ENCODE measurements around the gene PTGES3L.

PTGES3L gene

DNA sequence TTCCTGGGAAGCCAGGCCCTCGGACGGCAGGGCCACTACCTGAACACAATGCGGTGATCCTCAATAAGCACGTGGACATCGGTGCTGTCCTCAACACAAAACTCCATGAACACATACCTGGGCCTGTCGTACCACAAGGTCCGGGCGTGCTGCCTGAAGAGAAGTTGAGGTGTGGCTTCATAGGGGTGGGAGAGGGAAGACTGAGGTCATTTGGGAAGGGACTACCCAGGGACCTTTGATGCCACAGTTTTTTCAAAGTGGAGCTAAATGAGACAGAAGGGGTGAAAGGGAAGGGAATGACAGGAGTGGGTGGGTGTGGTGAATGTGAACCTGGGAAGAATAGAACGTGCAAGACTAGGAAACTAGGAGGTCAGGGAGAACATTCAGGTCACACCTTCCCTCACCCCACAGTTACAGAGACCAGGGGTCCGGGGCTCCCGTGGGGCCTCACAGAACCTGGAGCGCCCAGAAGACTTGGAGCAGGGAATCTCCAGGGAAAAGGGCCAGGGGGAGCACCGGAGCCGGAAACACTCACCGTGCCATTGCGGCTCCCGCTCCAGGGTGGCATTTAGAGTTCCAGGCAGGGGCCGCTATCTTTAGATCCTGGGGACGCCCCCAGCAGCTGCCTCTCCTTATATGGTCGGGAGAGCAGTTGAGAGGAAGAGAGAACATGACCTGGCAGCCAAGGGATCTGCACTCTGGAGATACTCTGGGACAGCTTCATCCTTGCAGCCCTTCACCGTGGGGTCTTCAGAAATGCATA lies at the start of gene PTGES3L:
Gene PTGES3L, minus strand, starts transcription at position 570 of the 763 bp plus-strand sequence. Its CDS starts 27 bp downstream, at position 543.
- Mint-ChIP-seq H3K4me3 (peak within 1 kb of the TSS; percentile 95), H3K27me3 (ENCODE audit: low read depth) (no peaks in the 10 kb centered on the region), H3K4me1 (ENCODE audit: low read depth) (peaks cover 28% of the 10 kb centered on the region), H3K9me3 (no peaks in the 10 kb centered on the region), H3K27ac (peak within 1 kb of the TSS; percentile 96), H3K36me3 (ENCODE audit: low read depth) (peaks cover 13% of the 10 kb centered on the region)
- peak; percentile 27 for DNase-seq (ENCODE audit: low spot score)

DNA sequence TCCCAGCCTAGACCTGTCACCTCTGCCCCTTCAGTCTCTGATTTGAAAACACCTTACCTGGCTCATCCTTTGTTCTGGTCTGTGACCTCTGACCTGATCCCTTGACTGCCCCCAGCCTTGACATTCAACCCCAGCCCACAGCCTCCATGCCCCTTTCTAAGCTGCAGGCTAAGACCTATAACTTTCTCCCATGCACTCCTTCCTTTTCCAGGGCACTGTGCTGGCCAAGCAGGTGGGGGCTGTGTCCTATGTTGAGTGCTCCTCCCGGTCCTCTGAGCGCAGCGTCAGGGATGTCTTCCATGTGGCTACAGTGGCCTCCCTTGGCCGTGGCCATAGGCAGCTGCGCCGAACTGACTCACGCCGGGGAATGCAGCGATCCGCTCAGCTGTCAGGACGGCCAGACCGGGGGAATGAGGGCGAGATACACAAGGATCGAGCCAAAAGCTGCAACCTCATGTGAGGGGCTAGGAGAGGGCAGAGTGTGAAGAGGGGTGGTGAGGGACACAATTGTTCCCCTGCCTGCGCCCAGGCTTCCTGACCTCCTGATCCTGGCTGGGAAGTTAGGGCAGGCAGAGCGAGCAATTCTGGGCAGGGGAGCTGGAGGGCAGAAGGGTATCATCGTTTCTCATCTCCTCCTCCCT lies 48.5 kb upstream of the PTGES3L start:
- Mint-ChIP-seq H3K9me3 (no peaks in the 10 kb centered on the region), H3K36me3 (ENCODE audit: low read depth) (no peaks in the 10 kb centered on the region), H3K27me3 (ENCODE audit: low read depth) (peaks cover 10% of the 10 kb centered on the region), H3K4me1 (ENCODE audit: low read depth) (peaks cover 10% of the 10 kb centered on the region), H3K27ac (no peak overlapping the region), H3K4me3 (no peak overlapping the region)
- DNase-seq (ENCODE audit: low spot score), result no peak

- peaks cover 10% of the 10 kb centered on the region for H3K27me3 Mint-ChIP-seq (ENCODE audit: low read depth)
- no peak for DNase-seq (ENCODE audit: low spot score)
- H3K36me3 Mint-ChIP-seq (ENCODE audit: low read depth), result no peaks in the 10 kb centered on the region
- H3K9me3 Mint-ChIP-seq, result no peaks in the 10 kb centered on the region
- no peak overlapping the region for H3K27ac Mint-ChIP-seq
- H3K4me1 Mint-ChIP-seq (ENCODE audit: low read depth), result peaks cover 10% of the 10 kb centered on the region
- H3K4me3 Mint-ChIP-seq, result no peak overlapping the region
Measured at GRCh38 chr17:43027091-43028032, 47.5 kb upstream of the PTGES3L start.

DNA sequence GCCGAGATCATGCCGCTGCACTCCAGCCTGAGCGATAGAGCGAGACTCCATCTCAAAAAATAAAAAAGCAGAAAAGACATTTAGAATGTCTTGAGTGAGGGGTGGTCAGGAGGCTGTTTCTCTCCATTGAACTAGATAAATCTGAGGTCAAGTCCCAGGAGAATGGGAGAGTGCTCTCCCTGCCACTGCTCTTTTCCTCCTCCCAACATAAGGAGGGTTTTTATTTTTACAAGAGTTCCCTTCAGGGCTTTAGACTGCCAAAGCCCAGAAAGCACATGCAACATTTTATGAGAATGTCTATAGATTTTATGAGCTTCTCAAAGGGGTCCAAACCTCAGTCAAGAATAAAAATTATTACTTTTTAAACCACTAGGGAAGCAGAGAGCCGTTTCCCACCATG lies 46.7 kb upstream of the PTGES3L start:
- peaks cover 10% of the 10 kb centered on the region for H3K27me3 Mint-ChIP-seq (ENCODE audit: low read depth)
- H3K9me3 Mint-ChIP-seq, result no peaks in the 10 kb centered on the region
- H3K27ac Mint-ChIP-seq, result no peak overlapping the region
- peaks cover 10% of the 10 kb centered on the region for H3K4me1 Mint-ChIP-seq (ENCODE audit: low read depth)
- no peak for DNase-seq (ENCODE audit: low spot score)
- no peak overlapping the region for H3K4me3 Mint-ChIP-seq
- no peaks in the 10 kb centered on the region for H3K36me3 Mint-ChIP-seq (ENCODE audit: low read depth)

- no peak for DNase-seq (ENCODE audit: low spot score)
- peak overlapping the region; percentile 63 for H3K4me3 Mint-ChIP-seq
- peaks cover 10% of the 10 kb centered on the region for H3K27me3 Mint-ChIP-seq (ENCODE audit: low read depth)
- peaks cover 11% of the 10 kb centered on the region for H3K4me1 Mint-ChIP-seq (ENCODE audit: low read depth)
- no peak overlapping the region for H3K27ac Mint-ChIP-seq
- H3K36me3 Mint-ChIP-seq (ENCODE audit: low read depth), result no peaks in the 10 kb centered on the region
- H3K9me3 Mint-ChIP-seq, result no peaks in the 10 kb centered on the region
Measured at GRCh38 chr17:43025766-43026537, 46.1 kb upstream of the PTGES3L start.

DNA sequence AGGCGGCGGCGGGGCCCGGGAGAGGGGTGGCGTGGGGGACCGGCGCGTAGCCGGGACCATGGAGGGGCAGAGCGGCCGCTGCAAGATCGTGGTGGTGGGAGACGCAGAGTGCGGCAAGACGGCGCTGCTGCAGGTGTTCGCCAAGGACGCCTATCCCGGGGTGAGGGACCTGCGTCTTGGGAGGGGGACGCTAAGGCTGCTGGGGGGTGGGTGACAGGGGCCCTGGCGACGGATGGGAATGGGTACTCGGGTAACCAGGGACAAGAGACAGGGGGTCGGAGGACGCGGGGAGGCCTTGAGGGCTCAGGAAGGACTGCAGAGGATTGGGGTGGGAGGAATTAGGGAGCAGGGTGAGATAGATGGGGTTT lies 45.4 kb upstream of the PTGES3L start:
- DNase-seq (ENCODE audit: low spot score), result no peak
- no peaks in the 10 kb centered on the region for H3K9me3 Mint-ChIP-seq
- no peak overlapping the region for H3K27ac Mint-ChIP-seq
- H3K27me3 Mint-ChIP-seq (ENCODE audit: low read depth), result peaks cover 10% of the 10 kb centered on the region
- H3K4me1 Mint-ChIP-seq (ENCODE audit: low read depth), result peaks cover 13% of the 10 kb centered on the region
- no peaks in the 10 kb centered on the region for H3K36me3 Mint-ChIP-seq (ENCODE audit: low read depth)
- H3K4me3 Mint-ChIP-seq, result peak overlapping the region; percentile 63

- H3K36me3 Mint-ChIP-seq (ENCODE audit: low read depth), result no peaks in the 10 kb centered on the region
- H3K27me3 Mint-ChIP-seq (ENCODE audit: low read depth), result peaks cover 10% of the 10 kb centered on the region
- DNase-seq (ENCODE audit: low spot score), result peak; percentile 74
- H3K27ac Mint-ChIP-seq, result peak within 1 kb of the TSS; percentile 65
- peaks cover 16% of the 10 kb centered on the region for H3K4me1 Mint-ChIP-seq (ENCODE audit: low read depth)
- no peaks in the 10 kb centered on the region for H3K9me3 Mint-ChIP-seq
- peak within 1 kb of the TSS; percentile 87 for H3K4me3 Mint-ChIP-seq
Measured at GRCh38 chr17:43024407-43025289, 44.8 kb upstream of the PTGES3L start, which contains the start of gene RND2. TSS of gene RND2 (plus strand) at chr17:43025231. CDS start at chr17:43025348, 117 bp downstream.

- DNase-seq (ENCODE audit: low spot score), result peak; percentile 57
- H3K4me3 Mint-ChIP-seq, result peak within 1 kb of the TSS; percentile 85
Measured at GRCh38 chr17:43021741-43022512, 42.0 kb upstream of the PTGES3L start, which contains the start of gene VAT1. TSS of gene VAT1 (minus strand) at chr17:43022385. CDS start at chr17:43022322, 63 bp downstream.

GRCh38 chr17:43020789-43021740 lies 41.2 kb upstream of the PTGES3L start:
- Mint-ChIP-seq H3K27ac (no peak overlapping the region), H3K4me3 (peak overlapping the region; percentile 85), H3K4me1 (ENCODE audit: low read depth) (peaks cover 25% of the 10 kb centered on the region), H3K36me3 (ENCODE audit: low read depth) (no peaks in the 10 kb centered on the region), H3K9me3 (no peaks in the 10 kb centered on the region), H3K27me3 (ENCODE audit: low read depth) (peaks cover 10% of the 10 kb centered on the region)
- no peak for DNase-seq (ENCODE audit: low spot score)

More at GRCh38 chr17:43021741-43022512, 42.0 kb upstream of the PTGES3L start, which contains the start of gene VAT1:
- Mint-ChIP-seq H3K9me3 (no peaks in the 10 kb centered on the region), H3K27ac (no peak within 1 kb of the TSS), H3K4me1 (ENCODE audit: low read depth) (peaks cover 25% of the 10 kb centered on the region), H3K36me3 (ENCODE audit: low read depth) (no peaks in the 10 kb centered on the region), H3K27me3 (ENCODE audit: low read depth) (peaks cover 10% of the 10 kb centered on the region)

GRCh38 chr17:43020030-43020621 lies 40.2 kb upstream of the PTGES3L start:
- no peak for DNase-seq (ENCODE audit: low spot score)
- Mint-ChIP-seq H3K4me3 (peak overlapping the region; percentile 85), H3K27ac (no peak overlapping the region), H3K4me1 (ENCODE audit: low read depth) (peaks cover 23% of the 10 kb centered on the region), H3K36me3 (ENCODE audit: low read depth) (no peaks in the 10 kb centered on the region), H3K9me3 (no peaks in the 10 kb centered on the region), H3K27me3 (ENCODE audit: low read depth) (peaks cover 7% of the 10 kb centered on the region)

DNA sequence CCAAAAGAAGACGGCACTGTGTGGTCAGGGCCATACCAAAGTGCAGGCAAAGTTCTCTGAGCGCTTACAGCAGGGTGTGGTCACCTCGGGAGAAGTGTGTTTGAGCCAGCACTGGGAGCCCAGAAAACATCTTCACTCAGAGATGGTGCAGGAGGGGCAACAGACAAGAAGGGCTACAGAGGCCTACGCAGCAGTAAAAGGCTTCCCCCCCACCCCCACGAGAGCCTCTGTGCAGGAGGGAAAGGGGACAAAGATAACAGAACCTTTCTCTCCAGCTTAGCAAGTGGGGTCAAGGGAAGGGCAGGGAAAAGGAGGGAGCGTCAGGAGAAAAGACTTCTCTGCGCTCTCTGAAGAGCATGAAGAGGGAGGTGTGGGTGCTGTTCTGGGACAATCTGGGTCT lies 39.5 kb upstream of the PTGES3L start:
- peak overlapping the region; percentile 25 for H3K4me3 Mint-ChIP-seq
- no peaks in the 10 kb centered on the region for H3K9me3 Mint-ChIP-seq
- H3K4me1 Mint-ChIP-seq (ENCODE audit: low read depth), result peaks cover 20% of the 10 kb centered on the region
- H3K36me3 Mint-ChIP-seq (ENCODE audit: low read depth), result peaks cover 6% of the 10 kb centered on the region
- H3K27me3 Mint-ChIP-seq (ENCODE audit: low read depth), result peaks cover 2% of the 10 kb centered on the region
- no peak for DNase-seq (ENCODE audit: low spot score)
- H3K27ac Mint-ChIP-seq, result no peak overlapping the region

Measured in T-helper 2 cell treated with Interferon-gamma antibody and Interleukin-4, amounts not matched to agents 5 μg/mL and 100 μg/mL, for 36 hours (primary cell).